Keratinocyte (primary cell): ENCODE results near the gene PCDHB9.
"Not testable (repeated sequence)": the region's sequence is repeated elsewhere in the genome, so short reads cannot be mapped to it uniquely, and the experiment has no call there.

Experiments used
- CTCF ChIP-seq, 3 experiments: IDR thresholded peaks in 1 of 3; conservative IDR thresholded peaks in 1 of 3; optimal IDR thresholded peaks in 1 of 3; 2 replicates in 2 of 3; 3 replicates in 1 of 3; pipeline versions ENCODE3 to v1.5.1; 2011; ENCODE audit warnings: low read length in 3 of 3, mild to moderate bottlenecking in 3 of 3, moderate library complexity in 2 of 3, control low read depth in 1 of 3, inconsistent platforms in 1 of 3; ENCODE audit not compliant: insufficient read depth in 2 of 3; ENCODE audit errors: extremely low read depth in 1 of 3
- EZH2 ChIP-seq: IDR thresholded peaks from one replicate; pipeline ENCODE4 v1.6.1; 2012; ENCODE audit warnings: inconsistent platforms, mild to moderate bottlenecking, low read length, moderate library complexity

DNA sequence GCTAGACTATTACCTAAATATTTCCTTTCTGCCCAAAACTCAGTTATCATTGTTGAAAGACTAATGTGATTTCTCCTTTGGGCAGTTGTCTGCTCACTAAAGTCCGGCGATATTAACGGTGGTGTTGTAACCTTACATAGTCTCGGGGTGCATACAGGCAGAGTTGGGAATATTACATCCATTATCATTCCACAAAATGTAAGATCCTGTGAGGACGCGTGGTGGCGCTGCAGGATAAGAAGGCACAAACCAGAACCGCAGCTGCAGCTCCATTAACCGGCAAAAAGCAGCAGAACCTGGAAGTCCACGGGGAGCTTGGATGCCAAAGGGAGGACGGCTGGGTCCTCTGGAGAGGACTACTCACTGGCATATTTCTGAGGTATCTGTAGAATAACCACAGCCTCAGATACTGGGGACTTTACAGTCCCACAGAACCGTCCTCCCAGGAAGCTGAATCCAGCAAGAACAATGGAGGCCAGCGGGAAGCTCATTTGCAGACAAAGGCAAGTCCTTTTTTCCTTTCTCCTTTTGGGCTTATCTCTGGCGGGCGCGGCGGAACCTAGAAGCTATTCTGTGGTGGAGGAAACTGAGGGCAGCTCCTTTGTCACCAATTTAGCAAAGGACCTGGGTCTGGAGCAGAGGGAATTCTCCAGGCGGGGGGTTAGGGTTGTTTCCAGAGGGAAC lies 26.8 kb downstream of the PCDHB9 start, which contains the start of gene PCDHB13:
- TF ChIP-seq CTCF (optimal IDR thresholded peaks at IDR 0.05 in 1 of 3, IDR thresholded peaks at IDR 0.05 in 1 of 3, conservative IDR thresholded peaks at IDR 0.05 in 1 of 3; ENCODE audit: extremely low read depth in 1 of 3, insufficient read depth in 2 of 3, low read length in 3 of 3); EZH2: not testable (repeated sequence)
